Transverse colon (tissue), 4 donors: ENCODE data around the gene GAS7.

Experiments used
- EP300 ChIP-seq: sonication (generic); formaldehyde crosslinking; IDR thresholded peaks from one replicate; pipeline ENCODE4 v1.6.1; 2017; ENCODE audit warnings: antibody characterized with exemption, low read depth
- POLR2A ChIP-seq: fragments of 450-650 bp; IDR thresholded peaks from one replicate; pipeline ENCODE4 v1.6.1; 2016; ENCODE audit warnings: antibody characterized with exemption, mild to moderate bottlenecking, moderate library complexity
- POLR2AphosphoS5 ChIP-seq, 3 donors: sonication (generic); formaldehyde crosslinking; IDR thresholded peaks; one replicate each; pipeline ENCODE4 v1.6.1; 2016; ENCODE audit warnings: antibody characterized with exemption in 3 of 3
- TF ChIP-seq, protein P1 (sequence below), 5 experiments: fragments of 200-600 bp in 3 of 5; fragments of 450-650 bp in 2 of 5; sonication (generic) in 3 of 5; IDR thresholded peaks; 1 replicate in 2 of 5; 2 replicates in 3 of 5; pipeline ENCODE4 v1.5.1; 2016 to 2017; ENCODE audit warnings: antibody characterized with exemption in 5 of 5, inconsistent platforms in 3 of 5, mild to moderate bottlenecking in 2 of 5, moderate library complexity in 1 of 5

- TF ChIP-seq, protein P1, sequence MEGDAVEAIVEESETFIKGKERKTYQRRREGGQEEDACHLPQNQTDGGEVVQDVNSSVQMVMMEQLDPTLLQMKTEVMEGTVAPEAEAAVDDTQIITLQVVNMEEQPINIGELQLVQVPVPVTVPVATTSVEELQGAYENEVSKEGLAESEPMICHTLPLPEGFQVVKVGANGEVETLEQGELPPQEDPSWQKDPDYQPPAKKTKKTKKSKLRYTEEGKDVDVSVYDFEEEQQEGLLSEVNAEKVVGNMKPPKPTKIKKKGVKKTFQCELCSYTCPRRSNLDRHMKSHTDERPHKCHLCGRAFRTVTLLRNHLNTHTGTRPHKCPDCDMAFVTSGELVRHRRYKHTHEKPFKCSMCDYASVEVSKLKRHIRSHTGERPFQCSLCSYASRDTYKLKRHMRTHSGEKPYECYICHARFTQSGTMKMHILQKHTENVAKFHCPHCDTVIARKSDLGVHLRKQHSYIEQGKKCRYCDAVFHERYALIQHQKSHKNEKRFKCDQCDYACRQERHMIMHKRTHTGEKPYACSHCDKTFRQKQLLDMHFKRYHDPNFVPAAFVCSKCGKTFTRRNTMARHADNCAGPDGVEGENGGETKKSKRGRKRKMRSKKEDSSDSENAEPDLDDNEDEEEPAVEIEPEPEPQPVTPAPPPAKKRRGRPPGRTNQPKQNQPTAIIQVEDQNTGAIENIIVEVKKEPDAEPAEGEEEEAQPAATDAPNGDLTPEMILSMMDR (IDR thresholded peaks at IDR 0.05): no peak
- TF ChIP-seq POLR2A (no peak), EP300 (no peak), POLR2AphosphoS5 (IDR thresholded peaks at IDR 0.05) (no peak)
Observed at GRCh38 chr17:10200645-10201044, 2.2 kb upstream of the GAS7 start.
